GM18507 (cell line): ENCODE data around the gene EEF1AKMT2.

Source experiments
- DNase-seq: peaks from one replicate; pipeline ENCODE4 v3.0.0; 2011; ENCODE audit warnings: low read depth; ENCODE audit not compliant: insufficient read length; ENCODE audit errors: extremely low spot score
- FAIRE-seq: peaks from 2 replicates; lab custom pipeline; 2011; peaks lifted over from hg19 to GRCh38; lab: Jason Lieb, UNC

EEF1AKMT2 gene

DNA sequence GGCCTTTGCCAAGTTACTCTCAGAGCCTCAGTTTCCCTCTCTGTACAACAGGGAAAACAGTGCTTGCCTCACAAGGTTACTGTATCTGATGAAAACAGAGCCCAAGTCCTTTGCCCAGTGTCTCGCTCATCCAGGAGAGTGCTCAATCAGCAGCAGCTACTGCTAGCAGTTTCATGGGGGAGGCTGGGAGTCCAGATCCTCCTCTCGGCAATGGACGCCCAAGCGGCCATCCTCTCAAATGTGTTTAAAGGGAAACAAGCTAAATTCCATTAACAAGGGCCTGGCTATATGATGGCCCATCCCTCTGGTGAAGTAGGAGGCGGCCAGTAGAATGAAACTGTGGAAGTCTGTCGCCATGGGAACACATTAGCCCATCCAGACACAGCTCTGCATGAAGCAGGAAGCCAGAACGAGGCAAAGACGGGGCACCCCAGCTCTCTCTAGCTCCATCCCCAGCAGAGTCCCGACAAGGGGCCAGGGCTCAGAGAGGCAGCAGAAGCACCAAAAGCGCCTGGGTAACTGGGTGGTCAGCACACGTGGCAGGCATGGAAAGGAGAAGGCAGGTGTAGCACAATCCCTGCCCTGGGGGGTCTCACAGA, 82.7 kb downstream of the EEF1AKMT2 start:
- FAIRE-seq: no peak
- no peak for DNase-seq

DNA sequence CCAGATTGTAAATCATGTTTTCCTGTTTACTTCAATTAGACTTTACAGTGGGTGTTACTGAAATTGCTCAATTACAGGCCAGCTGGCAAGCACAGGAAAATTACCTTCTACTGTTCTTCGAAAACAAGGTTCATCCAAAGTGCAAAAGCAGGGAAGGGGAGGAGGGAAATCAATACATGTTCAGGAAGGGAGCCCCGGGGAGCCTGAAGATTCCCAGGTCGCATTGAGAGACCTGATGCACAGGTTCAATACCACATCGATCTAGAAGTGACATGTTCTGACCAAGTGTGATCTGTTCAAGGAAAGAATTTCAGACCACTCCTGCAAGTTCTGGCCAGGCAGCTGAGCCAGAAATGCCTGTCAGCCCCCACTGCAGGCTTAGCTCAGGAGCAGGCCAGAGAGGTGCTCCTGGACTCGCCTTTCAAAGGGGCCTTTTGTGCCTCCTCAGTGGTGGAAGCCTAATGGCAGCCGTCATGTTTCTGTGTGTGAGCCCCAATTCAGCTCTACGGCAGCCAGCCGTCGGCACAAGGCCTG, 83.4 kb downstream of the EEF1AKMT2 start:
- DNase-seq (no peak), FAIRE-seq (no peak)
